ENCODE measurements around the gene TPP1. TPM values are rescaled to one million over a fixed set of nuclear protein-coding genes. Genes with fewer than 3 reads are reported as not detected.

TPP1 gene
- total RNA-seq, 4 donors from 2014 or later = 44.4 to 71.5 (median 54.9) TPM

- TF ChIP-seq POLR2AphosphoS5 (IDR thresholded peaks at IDR 0.05) (no peak), CTCF (IDR thresholded peaks at IDR 0.05) (no peak), EP300 (IDR thresholded peaks at IDR 0.05) (no peak), POLR2A (IDR thresholded peaks at IDR 0.05; ENCODE audit: low read depth) (no peak)
- 98% methylated on average over 3 of the region's 3 CpGs for WGBS
- H3K4me3 ChIP-seq = no peak overlapping the region
- intact Hi-C loops (cut with DNase I) = no loop called here
- no peaks in the 10 kb centered on the region for H3K9me3 ChIP-seq
- peak; percentile 60 for DNase-seq (ENCODE audit: extremely low spot score)
- no peaks in the 10 kb centered on the region for H3K27me3 ChIP-seq
- peaks cover 22 to 59% (median 37%) of the 10 kb centered on the region in 4 donors for H3K36me3 ChIP-seq
- H3K27ac ChIP-seq (replicated peaks in 1 of 4) = peak overlapping the region in 2 of 4 donors; percentile 67 to 82
- H3K4me1 ChIP-seq = peaks cover 57 to 78% (median 71%) of the 10 kb centered on the region in 4 donors
These were observed 20.7 kb downstream of the TPP1 start for GRCh38 chr11:6598555-6598954.

- TF ChIP-seq POLR2AphosphoS5 (IDR thresholded peaks at IDR 0.05) (peak in 1 of 2 donors; percentile 29), EP300 (IDR thresholded peaks at IDR 0.05) (no peak)
- peak overlapping the region in 1 of 4 donors; percentile 0 for H3K4me3 ChIP-seq
- intact Hi-C loops (cut with DNase I) = no loop called here
- H3K4me1 ChIP-seq = peaks cover 41 to 63% (median 60%) of the 10 kb centered on the region in 4 donors
- peaks cover 22 to 67% (median 42%) of the 10 kb centered on the region in 4 donors for H3K36me3 ChIP-seq
- WGBS = 20% methylated on average over 5 of the region's 5 CpGs
- H3K27me3 ChIP-seq = no peaks in the 10 kb centered on the region
- peak; percentile 62 for DNase-seq (ENCODE audit: extremely low spot score)
- H3K27ac ChIP-seq (replicated peaks in 1 of 4) = peak overlapping the region; percentile 59 to 82 (median 68)
- no peaks in the 10 kb centered on the region for H3K9me3 ChIP-seq
These were observed 22.9 kb downstream of the TPP1 start for GRCh38 chr11:6596239-6596877.

GRCh38 chr11:6594142-6594768 lies 25.0 kb downstream of the TPP1 start:
- Histone ChIP-seq H3K4me1 (peaks cover 26 to 50% (median 40%) of the 10 kb centered on the region in 4 donors), H3K4me3 (no peak overlapping the region), H3K9me3 (no peaks in the 10 kb centered on the region), H3K27ac (replicated peaks in 1 of 4) (peak overlapping the region in 3 of 4 donors; percentile 36 to 82 (median 67)), H3K36me3 (peaks cover under 1 to 53% (median 21%) of the 10 kb centered on the region in 4 donors), H3K27me3 (no peaks in the 10 kb centered on the region)
- peak; percentile 60 for DNase-seq (ENCODE audit: extremely low spot score)
- intact Hi-C loops (cut with DNase I) = no loop called here
- WGBS = 96% methylated on average over 3 of the region's 3 CpGs
- TF ChIP-seq CTCF (IDR thresholded peaks at IDR 0.05) = peak in 1 of 3 experiments; percentile 4
- TF ChIP-seq POLR2A (IDR thresholded peaks at IDR 0.05; ENCODE audit: low read depth) = no peak

GRCh38 chr11:6588018-6588417 lies 31.2 kb downstream of the TPP1 start:
- intact Hi-C loops (cut with DNase I) = no loop called here
- 100% methylated on average over 1 of the region's 1 CpG for WGBS
- no peak for TF ChIP-seq POLR2A (IDR thresholded peaks at IDR 0.05; ENCODE audit: low read depth)
- TF ChIP-seq CTCF (IDR thresholded peaks at IDR 0.05) = no peak
- TF ChIP-seq POLR2AphosphoS5 (IDR thresholded peaks at IDR 0.05) = no peak
- TF ChIP-seq EP300 (IDR thresholded peaks at IDR 0.05) = no peak
- DNase-seq (ENCODE audit: extremely low spot score) = no peak
- no peak overlapping the region for H3K4me3 ChIP-seq
- no peak overlapping the region for H3K27ac ChIP-seq (replicated peaks in 1 of 4)
- H3K27me3 ChIP-seq = no peaks in the 10 kb centered on the region
- H3K9me3 ChIP-seq = peaks cover 0 to 16% (median 0%) of the 10 kb centered on the region in 4 donors
- peaks cover 8 to 13% (median 11%) of the 10 kb centered on the region in 4 donors for H3K4me1 ChIP-seq
- H3K36me3 ChIP-seq = peaks cover 0 to 40% (median 7%) of the 10 kb centered on the region in 4 donors

- Histone ChIP-seq H3K4me3 (no peak overlapping the region), H3K27me3 (no peaks in the 10 kb centered on the region), H3K9me3 (peaks cover 0 to 17% (median 0%) of the 10 kb centered on the region in 4 donors), H3K27ac (replicated peaks in 1 of 4) (no peak overlapping the region), H3K36me3 (peaks cover 0 to 37% (median 6%) of the 10 kb centered on the region in 4 donors), H3K4me1 (peaks cover 6 to 13% (median 9%) of the 10 kb centered on the region in 4 donors)
- peak; percentile 47 for DNase-seq (ENCODE audit: extremely low spot score)
- TF ChIP-seq EP300 (IDR thresholded peaks at IDR 0.05) = no peak
- no peak for TF ChIP-seq POLR2AphosphoS5 (IDR thresholded peaks at IDR 0.05)
- TF ChIP-seq POLR2A (IDR thresholded peaks at IDR 0.05; ENCODE audit: low read depth) = no peak
- no peak for TF ChIP-seq CTCF (IDR thresholded peaks at IDR 0.05)
- intact Hi-C loops (cut with DNase I) = no loop called here
- WGBS = 86% methylated on average over 10 of the region's 11 CpGs
These were observed 31.8 kb downstream of the TPP1 start for GRCh38 chr11:6587360-6587953.

Data from esophagus muscularis mucosa (tissue), 4 donors.